GM12891 (cell line): ENCODE results near the gene SH2D5.

Experiments
- DNase-seq: peaks from one replicate; pipeline ENCODE4 v3.0.0; 2011; ENCODE audit warnings: low spot score; ENCODE audit not compliant: insufficient read length
- FAIRE-seq: peaks from 2 replicates; lab custom pipeline; 2011; peaks lifted over from hg19 to GRCh38; lab: Jason Lieb, UNC
- PAX5 ChIP-seq: IDR thresholded peaks from 2 replicates; pipeline ENCODE4 v1.6.1; 2011; ENCODE audit warnings: low read length, moderate library complexity, mild to moderate bottlenecking; ENCODE audit not compliant: insufficient read depth, severe bottlenecking
- POLR2A ChIP-seq: IDR thresholded peaks from 2 replicates; pipeline ENCODE4 v1.6.1; 2011; ENCODE audit warnings: low read depth, low read length, control low read depth
- POLR2AphosphoS5 ChIP-seq: IDR thresholded peaks from 2 replicates; pipeline ENCODE4 v1.6.1; 2011; ENCODE audit warnings: low read depth, low read length, control low read depth
- POU2F2 ChIP-seq: IDR thresholded peaks from 2 replicates; pipeline ENCODE4 v1.6.1; 2011; ENCODE audit warnings: low read depth, mild to moderate bottlenecking, control low read depth, low read length, moderate library complexity
- SPI1 ChIP-seq: IDR thresholded peaks from 2 replicates; pipeline ENCODE4 v1.6.1; 2011; ENCODE audit warnings: low read depth, low read length, control low read depth
- TAF1 ChIP-seq: IDR thresholded peaks from 2 replicates; pipeline ENCODE4 v1.6.1; 2011; ENCODE audit warnings: low read depth, low read length, control low read depth

SH2D5 gene

GRCh38 chr1:20742671-20743070 lies 10.2 kb upstream of the SH2D5 start:
- no peak for FAIRE-seq
- TF ChIP-seq POLR2AphosphoS5 = no peak
- TF ChIP-seq SPI1 = no peak
- no peak for TF ChIP-seq PAX5
- no peak for TF ChIP-seq TAF1
- TF ChIP-seq POU2F2 = no peak
- no peak for TF ChIP-seq POLR2A
- DNase-seq = no peak

GRCh38 chr1:20740781-20741180 lies 8.3 kb upstream of the SH2D5 start:
- TF ChIP-seq POLR2A (no peak), POU2F2 (no peak), SPI1 (no peak), TAF1 (no peak), PAX5 (no peak)
- no peak for DNase-seq
- FAIRE-seq = no peak

DNA sequence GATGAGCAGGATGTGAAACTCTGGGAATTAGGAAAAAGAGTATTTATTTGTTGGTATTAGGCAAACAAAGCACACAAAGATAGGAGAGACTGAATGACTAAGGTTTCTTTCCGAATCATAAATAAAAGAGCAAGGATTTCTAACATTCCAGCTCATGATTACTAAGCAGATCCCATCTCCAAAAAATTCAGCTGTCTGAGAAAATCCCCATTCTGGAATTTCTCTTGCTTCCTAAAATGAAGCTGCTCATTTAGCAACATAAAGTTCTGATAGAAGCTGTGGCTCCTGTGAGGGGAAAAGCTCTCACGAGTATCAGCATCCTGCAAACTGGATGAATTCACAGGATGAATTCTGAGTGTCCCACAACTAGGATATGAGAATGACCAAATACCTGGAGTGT lies 6.7 kb upstream of the SH2D5 start:
- no peak for DNase-seq
- TF ChIP-seq POLR2A (no peak), TAF1 (no peak), SPI1 (no peak), POU2F2 (no peak), PAX5 (no peak), POLR2AphosphoS5 (no peak)
- no peak for FAIRE-seq

- no peak for TF ChIP-seq POLR2AphosphoS5
- no peak for TF ChIP-seq POU2F2
- FAIRE-seq = no peak
These were observed 3.1 kb upstream of the SH2D5 start for GRCh38 chr1:20735581-20736111.

DNA sequence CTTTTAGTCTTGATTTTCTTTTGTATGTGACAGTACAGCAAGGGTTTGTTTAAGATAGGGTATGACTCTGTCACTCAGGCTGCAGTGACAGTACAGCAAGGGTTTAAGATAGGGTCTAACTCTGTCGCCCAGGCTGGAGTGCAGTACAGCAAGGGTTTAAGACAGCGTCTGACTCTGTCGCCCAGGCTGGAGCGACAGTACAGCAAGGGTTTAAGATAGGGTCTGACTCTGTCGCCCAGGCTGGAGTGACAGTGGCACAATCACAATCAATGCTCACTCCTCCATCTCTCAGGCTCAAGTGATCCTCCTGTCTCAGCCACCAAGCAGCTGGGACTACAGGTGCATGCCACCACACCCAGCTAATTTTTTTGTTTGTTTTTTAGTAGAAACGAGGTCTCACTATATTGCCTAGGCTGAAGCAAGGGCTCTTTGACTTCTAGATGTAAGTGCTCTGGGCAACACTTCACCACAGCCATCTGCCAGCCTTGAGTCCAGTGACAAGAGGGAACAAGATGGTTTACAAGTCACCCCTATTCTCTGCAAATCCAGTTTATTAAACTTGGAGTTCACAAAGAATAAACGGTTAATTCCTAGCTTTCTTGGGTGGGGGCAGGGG lies 965 bp upstream of the SH2D5 start:
- FAIRE-seq (peak; percentile 92), DNase-seq (no peak)
- TF ChIP-seq TAF1 = no peak
- TF ChIP-seq POLR2AphosphoS5 = no peak
- TF ChIP-seq POU2F2 = no peak
- TF ChIP-seq PAX5 = no peak
- no peak for TF ChIP-seq SPI1
- no peak for TF ChIP-seq POLR2A

More at GRCh38 chr1:20735581-20736111, 3.1 kb upstream of the SH2D5 start:
- DNase-seq = no peak

GRCh38 chr1:20732071-20732587 lies 374 bp downstream of the SH2D5 start:
- TF ChIP-seq SPI1 (no peak), PAX5 (peak; percentile 97)
- peak; percentile 89 for FAIRE-seq
- DNase-seq = peak; percentile 84

DNA sequence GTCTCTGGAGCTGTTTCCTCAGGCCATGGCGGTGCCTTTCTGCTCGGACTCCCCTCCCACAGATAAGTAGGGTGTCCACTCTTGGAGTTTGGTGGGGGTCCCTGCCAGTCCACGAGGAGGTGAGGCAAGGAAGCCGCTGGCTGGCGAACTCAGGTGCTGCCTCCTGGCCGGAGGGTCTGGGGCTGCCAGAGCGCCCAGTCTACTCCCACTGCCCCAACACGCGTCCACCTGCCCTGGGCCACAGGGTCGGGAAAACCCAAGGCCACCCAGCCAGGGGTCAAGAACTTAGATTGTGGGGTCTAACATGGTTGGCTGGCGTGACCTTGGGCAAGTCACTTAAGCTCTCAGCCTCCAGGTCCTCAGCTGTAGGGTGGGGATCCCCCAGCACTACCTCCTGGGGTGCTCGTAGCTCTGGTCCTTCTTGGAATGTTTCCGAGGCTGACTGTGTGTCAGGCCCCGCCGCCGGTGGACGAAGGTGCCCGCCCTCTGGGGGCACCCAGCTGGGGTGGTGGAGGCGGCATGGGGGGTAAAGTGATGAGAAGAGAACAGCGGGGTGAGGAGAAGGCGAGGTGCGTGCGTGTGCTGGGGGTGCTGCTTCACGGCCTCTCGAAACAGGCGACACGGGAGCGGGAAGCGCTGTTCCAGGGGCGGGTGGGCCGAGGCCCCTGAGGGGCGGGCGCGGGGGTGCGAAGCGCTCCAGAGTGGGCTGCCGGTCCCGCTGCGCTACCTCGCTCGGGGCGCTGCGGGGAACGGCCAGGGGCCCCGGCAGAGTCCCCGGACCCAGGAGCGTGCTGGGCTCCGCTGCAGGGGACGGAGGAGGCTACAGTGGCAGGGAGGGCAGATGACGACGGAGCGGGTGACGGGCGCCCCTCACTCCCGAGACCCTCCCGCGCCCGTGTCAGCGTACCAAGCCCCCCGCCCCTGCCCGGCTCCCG lies 1.2 kb downstream of the SH2D5 start:
- TF ChIP-seq POLR2AphosphoS5 (no peak), POLR2A (no peak), SPI1 (no peak), POU2F2 (no peak), TAF1 (no peak), PAX5 (no peak)

GRCh38 chr1:20730690-20731056 lies 1.8 kb downstream of the SH2D5 start:
- FAIRE-seq (no peak), DNase-seq (no peak)

More for the DNA sequence above, 1.2 kb downstream of the SH2D5 start:
- FAIRE-seq (peak; percentile 61), DNase-seq (no peak)

DNA sequence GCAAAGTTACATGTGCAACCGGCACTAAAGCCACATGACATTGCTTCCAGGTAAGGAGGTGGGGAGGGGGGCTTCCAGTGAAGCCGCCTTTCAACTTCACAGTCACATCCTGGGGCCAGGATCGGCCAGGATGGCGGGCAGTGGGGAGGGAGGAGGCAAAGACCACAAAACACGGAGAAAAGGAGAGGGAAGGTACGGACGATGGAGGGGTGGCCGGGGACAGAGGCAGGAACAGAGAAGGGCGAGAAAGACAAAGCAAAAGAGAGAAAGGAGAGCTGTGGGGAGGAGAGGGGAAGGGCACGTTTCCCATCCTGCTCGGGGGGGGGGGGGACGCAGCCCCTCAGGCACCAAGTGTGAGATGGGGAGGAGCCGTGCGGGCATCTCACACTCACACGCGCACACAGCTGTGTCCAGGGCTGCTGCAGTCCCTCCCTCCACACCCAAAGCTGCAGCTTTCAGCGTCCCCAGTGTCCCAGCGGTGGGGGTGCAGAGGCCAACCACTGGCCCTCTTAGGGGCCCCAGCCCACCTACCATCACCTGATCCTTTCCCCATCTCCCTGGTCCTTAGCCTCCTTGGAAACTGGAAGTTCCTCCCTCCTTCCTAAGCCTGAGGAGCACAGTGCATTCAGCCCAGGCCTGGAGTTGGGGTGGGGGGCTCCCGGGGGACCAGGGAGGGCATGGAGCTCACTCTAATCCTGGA lies 2.4 kb downstream of the SH2D5 start:
- no peak for FAIRE-seq
- DNase-seq = no peak
- no peak for TF ChIP-seq POU2F2
- no peak for TF ChIP-seq PAX5
- no peak for TF ChIP-seq POLR2AphosphoS5
- no peak for TF ChIP-seq TAF1
- no peak for TF ChIP-seq SPI1
- TF ChIP-seq POLR2A = no peak

More at GRCh38 chr1:20730690-20731056, 1.8 kb downstream of the SH2D5 start:
- TF ChIP-seq POU2F2 (no peak), PAX5 (no peak), POLR2A (no peak), TAF1 (no peak), SPI1 (no peak), POLR2AphosphoS5 (no peak)
